T-helper 2 cell treated with Interferon-gamma antibody and Interleukin-4, amounts not matched to agents 100 ng/mL and 5 ng/mL, for 36 hours (primary cell): ENCODE results near the gene HELZ. TPM values are rescaled to one million over a fixed set of nuclear protein-coding genes. Genes with fewer than 3 reads are reported as not detected.
"Not testable (repeated sequence)": the region's sequence is repeated elsewhere in the genome, so short reads cannot be mapped to it uniquely, and the experiment has no call there.

Experiments used
- intact Hi-C: fragments of 100-400 bp; cut with micrococcal nuclease; formaldehyde crosslinking; loops from one replicate; pipeline ENCODE4 v1.15.1; 2023
- total RNA-seq: library from RNA; stranded (reverse); gene quantifications from 2 replicates; pipeline ENCODE4 v1.2.3, GENCODE V29; 2022

The HELZ gene
- total RNA-seq, 1 donor from 2014 or later, result 64.1 TPM

DNA sequence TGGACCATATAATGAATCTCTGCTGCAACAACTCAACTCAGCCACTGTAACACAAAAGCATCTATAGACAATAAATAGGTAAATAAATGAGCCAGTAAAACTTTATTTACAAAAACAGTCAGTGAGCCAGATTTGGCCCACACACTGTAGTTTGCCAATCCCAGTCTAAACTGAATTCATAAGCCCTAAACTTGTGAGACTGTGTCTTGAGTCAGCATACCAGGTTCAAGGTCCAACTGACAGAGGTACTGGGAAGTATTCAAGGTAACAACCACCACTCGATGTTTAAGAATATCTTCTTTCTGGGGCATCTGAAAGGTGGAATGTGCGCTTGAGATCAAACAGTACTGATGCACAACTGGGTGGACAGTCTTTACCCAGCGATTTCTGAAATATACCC, 94.2 kb downstream of the HELZ start:
- intact Hi-C loops, result no loop called here

DNA sequence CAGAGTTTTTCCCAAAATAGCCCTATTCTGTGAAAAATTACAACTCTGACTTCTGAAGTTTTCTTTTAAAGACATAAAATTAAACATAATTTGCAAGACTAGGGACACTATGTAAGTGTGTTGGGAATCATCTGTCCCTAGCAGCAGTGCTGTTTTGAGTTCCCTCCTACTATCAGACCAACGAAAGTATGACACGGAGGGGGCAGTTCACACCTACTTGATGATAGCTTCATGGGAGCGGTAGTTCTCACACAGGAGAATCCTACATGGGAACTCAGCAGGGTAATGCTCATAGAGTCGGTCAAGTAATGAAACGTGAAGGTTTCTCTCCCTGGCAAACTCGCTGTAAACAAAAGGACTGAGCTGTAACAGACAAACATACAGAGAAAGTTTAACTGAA, 96.6 kb downstream of the HELZ start:
- intact Hi-C loops, result no loop called here

DNA sequence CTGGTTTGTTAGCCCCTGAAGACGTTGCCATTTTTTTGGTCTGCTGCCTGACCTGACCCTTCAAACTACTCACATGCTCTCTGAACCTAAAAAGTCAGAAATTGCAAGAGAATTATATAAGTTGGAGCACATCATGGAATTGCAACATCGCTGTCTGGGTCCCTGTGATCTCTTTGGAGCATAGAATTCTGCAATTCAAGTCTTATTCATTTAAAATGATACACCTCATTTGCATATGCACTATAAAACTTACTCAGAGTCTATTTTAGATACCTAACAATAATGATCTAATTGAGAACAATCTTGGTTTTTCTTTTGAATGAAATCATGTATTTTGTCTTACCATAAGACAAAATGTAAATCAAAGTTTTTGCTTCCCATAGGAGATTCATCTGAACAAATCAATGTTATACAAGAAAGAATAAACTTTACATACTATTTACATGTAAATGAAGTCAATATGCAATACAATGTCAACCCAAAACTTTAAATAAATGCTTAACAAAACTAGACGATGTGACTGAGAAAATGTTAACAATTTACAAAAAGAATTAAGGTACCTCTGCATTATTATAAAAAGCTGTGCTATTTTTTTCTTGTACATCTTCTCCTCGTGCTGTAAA, 99.7 kb downstream of the HELZ start:
- intact Hi-C loops, result no loop called here

DNA sequence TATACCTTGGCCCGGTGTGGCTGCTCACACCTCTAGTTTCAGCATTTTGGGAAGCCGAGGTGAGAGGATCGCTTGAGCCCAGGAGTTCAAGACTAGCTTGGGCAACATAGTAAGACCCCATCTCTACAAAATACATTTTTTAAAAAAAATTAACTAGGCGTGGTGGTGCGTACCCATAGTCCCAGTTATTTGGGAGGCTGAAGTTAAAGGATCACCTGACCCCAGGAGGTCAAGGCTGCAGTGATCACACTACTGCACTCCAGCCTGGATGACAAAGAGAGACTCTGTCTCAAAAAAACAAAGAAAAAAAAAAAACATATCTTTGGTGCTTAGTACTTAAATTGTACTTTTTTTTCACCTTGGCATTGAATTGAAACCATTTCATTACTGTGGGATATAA, 101.7 kb downstream of the HELZ start:
- intact Hi-C loops, result no loop called here

DNA sequence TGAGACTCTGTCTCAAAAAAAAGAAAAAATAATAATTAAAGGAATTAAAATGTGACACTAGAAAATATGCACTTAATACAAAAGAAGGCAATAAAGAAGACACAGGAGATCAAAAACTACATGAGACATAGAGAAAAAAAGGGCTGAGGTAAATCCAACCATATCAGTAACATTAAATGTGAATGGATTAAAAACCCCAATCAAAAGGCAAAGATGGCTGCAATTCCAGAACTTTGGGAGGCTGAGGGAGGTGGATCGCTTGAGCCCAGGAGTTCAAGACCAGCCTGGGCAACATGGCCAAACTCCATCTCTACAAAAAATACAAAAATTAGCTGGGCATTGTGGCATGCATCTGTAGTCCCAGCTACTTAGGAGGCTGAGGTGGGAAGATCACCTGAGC, 103.0 kb downstream of the HELZ start:
- intact Hi-C loops, result not testable (repeated sequence)

DNA sequence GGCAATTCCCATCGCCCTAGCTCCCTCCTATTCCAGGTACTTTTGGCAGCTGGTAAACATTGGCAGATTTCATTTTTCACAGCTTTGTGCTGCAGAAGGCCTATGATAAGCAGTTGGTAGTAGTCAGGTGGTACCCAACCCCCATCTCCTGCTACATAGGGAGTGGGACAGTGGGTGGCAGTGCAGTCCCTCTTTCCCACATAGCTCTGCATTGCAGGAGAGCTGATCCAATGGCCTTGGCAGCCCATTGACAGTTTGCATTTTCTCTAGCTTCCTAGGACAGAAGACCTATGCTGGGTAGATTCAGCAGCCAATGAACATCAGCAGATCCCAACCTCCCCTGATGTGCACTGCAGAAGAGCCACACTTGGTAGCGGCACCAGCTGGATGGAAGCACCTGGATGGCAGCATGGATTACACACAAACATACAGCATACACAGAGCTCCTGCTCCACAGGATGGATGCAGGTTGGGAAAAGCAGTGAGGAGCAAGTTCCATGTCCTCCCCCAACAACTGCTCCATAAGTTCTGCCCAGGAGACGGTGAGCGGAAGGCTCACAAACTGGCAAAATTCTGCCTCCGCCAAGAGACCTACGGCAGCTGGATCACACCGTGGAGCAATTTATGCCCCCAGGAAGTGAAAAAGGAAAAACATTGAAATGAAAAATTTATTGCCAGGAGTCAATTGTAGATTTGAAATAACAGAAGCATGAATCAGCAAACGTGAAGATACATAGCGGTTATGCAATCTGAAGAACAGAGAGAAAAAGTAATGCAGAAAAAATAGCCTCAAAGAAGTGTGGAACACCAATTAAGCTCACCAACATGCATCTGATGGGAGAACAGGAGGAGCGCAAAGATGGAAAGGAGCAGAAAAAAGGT, 105.0 kb downstream of the HELZ start:
- intact Hi-C loops, result no loop called here

DNA sequence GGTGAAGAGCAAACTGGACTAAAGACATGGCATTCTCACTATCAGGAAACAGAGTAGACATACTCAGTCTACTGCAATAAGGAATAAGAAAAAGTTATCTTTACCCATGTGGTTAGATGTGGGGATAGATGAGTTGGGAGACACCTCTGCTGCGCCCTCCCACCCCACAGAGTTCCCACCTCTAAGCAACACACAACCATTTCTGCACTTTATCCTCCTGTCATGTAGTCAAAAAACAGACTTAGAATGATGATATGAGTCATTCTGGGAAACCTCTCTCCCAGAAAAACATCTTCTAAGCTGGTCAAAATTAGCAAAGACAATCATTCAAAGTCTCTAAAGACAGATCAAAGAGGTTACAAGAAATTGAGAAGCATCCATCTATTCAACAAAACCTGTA, 105.7 kb downstream of the HELZ start:
- intact Hi-C loops, result no loop called here

DNA sequence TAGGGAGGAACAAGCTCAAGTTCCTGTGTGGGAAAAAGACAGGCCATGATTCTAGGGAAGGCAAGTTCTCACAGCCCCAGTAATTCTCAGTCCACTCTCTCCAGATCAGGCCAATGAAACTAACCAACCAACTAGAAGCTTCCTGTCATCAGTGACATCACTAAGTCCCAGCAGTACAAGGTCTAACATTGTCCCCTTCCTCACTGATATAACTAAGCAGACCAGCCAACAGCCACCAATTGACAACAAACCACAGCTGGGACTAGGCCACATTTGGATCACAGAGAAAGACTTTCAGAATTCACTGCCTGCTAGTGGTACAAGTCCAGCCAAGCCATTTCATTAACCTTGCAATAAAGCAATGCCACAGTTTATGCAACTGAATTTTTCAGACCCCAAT, 106.6 kb downstream of the HELZ start:
- intact Hi-C loops, result no loop called here

DNA sequence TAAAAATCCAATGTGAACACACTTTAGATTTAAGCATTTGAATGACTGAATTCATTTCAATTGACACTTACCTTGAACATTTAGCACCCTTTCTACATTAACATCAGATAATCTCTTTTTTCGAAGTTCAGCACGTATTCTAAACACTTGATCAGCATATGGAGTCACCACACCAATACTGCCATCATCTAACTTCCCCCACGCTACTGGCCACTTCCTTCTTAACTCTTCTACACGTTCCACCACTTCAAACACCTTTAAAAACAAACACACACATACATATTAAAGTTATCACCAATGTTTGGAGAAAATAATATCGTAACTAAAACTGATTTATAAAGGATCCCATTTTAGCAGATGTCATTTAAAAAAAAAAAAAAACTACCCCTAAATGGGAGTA, 107.1 kb downstream of the HELZ start:
- intact Hi-C loops, result no loop called here

DNA sequence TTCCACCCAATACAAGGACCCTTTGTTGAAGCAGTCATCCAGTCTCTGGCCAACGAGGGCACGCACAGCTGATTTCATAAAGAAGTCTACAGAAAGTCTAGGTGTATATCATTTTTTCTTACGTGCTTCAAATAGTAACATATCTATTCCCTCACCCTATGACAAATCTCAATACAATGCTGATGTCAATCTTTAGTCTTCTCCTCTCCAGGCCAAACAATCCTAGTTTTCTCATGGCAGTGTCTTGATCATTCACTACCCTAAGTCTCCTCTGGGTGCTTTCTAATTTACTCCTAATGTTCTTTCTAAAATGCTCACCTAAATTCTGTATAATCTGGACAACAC, 108.0 kb downstream of the HELZ start:
- intact Hi-C loops, result no loop called here

DNA sequence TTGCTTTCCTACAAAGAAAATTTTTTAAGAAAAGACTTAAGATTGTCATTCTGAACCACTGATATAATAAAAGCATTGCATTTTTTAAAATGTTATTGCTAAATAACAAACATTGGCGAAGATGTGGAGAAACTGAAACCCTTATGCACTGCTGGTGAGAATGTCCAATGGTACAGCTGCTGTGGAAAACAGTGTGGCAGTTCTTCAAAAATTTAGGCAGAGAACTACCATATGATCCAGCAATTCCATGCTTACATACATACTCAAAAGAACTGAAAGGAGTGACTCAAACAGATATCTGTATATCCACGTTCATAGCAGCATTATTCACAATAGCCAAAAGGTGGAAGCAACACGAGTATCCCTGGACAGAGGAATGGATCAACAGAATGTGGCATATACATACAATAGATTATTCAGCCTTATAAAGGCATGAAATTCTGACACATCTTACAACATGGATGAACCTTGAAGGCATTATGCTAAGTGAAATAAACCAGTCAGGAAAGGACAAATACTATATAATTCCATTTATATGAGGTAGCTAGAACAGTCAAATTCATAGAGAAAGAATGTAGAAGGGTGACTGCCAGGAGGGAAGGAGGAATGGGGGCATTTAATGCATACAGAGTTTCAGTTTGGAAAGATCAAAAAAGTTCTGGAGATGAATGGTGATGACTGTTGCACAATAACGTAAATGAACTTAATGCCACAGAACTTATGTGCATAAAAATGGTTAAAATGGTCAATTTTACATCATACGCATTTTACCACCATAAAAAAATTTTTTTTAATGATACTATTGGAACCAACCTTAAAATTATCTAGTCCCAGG, 108.6 kb downstream of the HELZ start:
- intact Hi-C loops, result no loop called here

DNA sequence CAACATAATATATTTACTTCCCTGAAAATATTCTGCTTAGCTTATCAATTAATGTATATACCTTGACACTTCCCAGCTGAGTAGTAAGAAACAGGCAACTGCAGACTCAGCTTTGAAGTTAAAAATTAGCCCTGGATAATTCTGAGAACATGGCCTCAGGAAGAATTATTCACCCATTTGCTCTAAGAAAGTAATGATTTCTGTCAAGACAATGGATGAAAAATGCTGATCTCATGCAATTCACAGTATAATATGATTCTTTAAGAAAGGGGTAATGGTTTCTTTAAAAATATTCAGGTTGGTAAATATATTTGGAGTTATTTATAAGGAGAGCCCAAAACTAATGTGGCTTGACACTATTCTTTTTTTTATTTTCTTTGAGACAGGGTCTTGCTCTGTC, 111.8 kb downstream of the HELZ start:
- intact Hi-C loops, result no loop called here

DNA sequence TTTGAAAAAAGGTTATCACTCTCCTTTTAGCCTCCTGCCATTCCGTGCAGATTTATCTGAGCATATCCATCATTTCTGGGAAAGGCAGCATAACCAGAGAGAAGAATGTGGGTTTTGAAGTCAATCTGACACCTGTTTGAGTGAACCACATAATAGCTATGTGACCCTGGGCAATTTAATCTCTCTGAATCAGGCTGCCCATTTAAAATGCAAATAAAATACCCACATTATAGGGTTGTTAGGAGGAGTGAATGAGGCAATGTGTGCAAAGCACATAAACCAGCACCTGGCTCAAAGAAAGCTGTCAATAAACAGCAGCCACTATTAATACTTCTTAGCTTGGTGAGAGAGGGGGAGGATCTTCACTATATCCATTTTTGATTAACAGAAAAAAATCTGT, 112.6 kb downstream of the HELZ start:
- intact Hi-C loops, result no loop called here

DNA sequence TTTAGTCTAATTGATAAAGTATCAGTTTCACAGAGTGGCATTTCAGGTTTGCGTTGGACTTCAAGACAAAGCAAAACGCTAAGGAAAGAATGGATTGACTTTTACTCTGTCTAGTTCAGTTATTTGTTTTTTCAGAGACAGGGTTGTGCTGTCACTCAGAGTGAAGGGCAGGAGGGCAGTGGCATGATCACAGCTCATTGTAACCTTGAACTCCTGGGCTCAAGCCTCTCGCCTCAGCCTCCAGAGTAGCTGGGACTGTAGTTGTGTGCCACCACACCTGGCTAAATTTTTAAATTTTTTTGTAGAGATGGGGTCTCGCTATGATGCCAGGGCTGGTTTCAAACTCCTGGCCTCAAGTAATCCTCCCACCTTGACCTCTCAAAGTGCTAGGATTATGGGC, 114.2 kb downstream of the HELZ start:
- intact Hi-C loops, result no loop called here

DNA sequence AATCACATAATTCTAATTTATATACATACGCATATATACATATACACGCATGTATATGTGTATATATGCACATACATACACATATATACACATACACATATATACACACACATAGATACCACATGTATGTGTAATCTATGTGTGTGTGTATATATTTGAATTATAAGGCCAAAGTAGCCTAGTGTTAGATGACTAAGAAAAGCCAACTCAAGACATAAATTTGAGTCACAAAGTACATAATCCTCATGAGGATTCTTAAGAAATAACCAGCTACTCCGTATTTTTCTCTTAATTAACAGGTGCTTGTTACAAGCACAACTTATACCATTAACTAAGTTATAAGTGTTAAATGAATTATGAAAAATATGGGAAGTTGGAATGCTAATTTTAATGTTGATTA, 115.7 kb downstream of the HELZ start:
- intact Hi-C loops, result no loop called here

DNA sequence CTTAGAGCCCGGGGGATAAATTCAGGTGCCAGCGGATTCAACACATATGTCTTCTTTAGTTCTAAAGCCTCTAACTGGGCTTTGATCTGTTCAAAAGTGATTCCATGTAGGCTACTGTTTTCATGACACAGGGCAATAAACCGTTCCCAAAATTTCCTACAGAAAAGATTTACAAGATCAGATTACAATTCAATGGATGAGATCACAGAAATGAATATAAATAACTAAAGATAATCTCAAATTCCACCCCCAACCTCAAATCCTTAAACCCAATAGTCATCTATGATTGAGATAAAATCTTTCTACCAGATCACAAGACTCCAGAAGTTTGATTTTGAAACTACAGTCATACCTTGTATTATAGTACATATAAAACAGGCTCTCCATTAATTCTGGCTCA, 116.3 kb downstream of the HELZ start:
- intact Hi-C loops, result no loop called here

DNA sequence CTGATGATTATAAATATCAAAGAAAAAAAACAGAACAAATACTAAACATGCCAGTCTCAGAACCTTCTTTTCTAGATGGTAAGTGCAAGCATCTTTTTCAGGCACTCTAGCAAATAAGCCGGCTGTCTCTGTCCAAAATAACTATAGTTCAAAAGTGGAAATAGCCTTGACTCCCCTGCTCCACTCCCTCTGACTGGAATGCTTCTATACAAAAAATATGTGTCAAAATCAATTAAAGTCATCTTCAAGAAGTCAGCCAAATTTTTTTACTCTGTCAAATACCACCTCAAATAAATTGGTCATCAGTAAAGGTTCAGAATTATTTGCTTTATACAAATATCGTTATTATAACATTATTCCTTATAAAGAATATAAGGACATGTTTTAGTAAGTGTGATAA, 117.1 kb downstream of the HELZ start:
- intact Hi-C loops, result no loop called here

DNA sequence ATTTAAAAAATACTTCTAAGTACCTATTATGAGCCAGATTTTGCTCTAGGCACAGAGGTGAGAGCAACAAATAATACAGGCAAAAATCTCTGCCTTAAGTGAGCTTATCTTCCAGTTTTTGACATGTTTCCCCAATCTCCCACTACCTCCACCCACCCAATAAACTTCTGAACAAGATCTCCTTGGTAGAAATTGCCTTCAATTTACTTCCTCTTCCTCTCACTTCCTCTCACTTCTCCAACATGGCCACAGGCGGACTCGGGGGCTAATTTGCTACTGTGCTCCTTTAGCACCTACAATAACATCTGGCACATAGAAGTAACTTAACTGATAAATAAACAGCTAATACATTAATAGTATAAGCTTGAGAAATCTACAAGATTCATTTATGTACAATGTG, 118.0 kb downstream of the HELZ start:
- intact Hi-C loops, result no loop called here

DNA sequence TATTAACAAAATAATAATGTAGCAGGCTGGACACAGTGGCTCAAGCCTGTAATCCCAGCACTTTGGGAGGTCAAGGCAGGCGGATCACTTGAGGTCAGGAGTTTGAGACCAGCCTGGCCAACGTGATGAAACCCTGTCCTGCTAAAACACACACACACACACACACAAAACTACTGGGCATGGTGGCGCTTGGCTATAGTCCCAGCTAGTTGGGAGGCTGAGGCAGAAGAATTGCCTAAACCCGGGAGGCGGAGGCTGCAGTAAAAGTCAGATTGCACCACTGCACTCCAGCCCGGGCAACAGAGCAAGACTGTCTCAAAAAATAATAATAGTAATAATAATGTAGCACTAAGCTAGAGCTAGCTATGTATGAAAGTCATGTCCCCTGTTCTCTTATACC, 118.5 kb downstream of the HELZ start:
- intact Hi-C loops, result not testable (repeated sequence)

DNA sequence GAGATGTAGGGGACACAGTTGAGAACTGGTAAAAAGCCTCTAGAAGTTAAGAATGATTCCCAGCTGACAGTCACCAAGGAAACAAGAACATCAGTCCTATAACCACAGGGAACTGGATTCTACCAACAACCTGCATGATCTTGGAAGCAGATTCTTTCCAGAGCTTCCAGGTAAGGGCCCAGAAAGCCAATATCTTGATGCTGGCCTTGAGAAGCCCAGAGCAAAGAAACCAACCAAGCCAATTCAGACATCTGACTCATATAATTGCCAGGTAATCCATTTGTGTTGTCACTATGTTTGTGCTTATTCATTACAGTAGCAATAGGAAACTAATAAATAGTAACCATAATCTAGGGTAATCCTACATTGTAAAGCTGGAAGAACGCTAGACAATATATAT, 119.1 kb downstream of the HELZ start:
- intact Hi-C loops, result no loop called here

DNA sequence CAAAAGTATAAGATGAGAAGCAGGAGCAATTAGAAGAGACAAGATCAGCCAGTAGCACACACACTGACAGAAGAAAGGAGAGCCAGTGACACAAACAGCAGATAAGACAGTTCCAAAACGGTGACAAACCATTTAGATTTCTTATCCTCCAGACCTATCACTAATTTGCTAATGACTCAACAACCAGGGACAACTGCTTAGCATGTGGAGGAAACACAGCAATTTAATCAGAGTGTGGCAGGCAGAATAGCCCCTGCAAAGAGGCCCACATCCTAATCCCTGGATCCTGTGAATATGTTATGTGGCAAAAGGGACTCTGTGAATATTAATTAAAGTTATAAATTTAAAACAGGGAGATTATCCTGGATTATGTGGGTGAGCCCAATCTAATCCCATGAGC, 119.6 kb downstream of the HELZ start:
- intact Hi-C loops, result no loop called here

DNA sequence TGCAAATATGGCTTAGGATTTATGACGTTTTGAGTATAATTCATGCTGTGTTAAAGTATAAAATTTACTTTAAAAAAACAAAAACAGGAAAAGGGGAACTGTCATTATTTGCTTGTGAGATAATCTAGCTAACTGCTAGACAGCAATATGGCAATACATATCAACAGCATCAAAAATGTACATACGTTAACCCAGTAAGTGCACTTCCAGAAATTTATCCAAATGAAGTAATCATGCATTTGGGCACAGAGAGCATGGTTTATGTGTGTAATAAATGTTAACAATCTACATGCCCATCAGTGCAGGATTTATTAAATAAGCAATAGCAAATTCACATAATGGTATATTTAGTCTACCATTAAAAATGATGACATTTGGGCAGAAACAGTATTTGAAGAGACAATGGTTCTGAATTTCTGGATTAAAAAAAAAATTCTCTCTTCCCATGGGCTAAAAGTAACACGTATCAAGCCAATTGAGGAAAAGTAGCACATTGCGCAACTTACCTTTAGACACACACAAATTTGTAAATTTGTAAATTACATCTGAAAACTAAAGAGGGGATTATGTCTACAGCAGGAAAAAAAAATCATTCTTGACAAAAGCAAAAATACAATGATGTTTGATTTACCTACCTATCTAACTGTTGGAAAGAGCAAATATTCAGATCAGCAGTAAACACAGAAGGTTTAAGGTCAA, 120.4 kb downstream of the HELZ start:
- intact Hi-C loops, result no loop called here
